ENCODE measurements around the gene RASSF5.

The RASSF5 gene

GRCh38 chr1:206463137-206463536, 44.2 kb upstream of the RASSF5 start:
- Histone ChIP-seq H3K27ac (ENCODE audit: poor library complexity, severe bottlenecking) (no peak overlapping the region), H3K36me3 (ENCODE audit: low read depth) (peaks cover 8% of the 10 kb centered on the region), H3K27me3 (ENCODE audit: insufficient read depth, poor library complexity, severe bottlenecking) (no peaks in the 10 kb centered on the region), H3K4me1 (ENCODE audit: insufficient read depth, poor library complexity, severe bottlenecking) (no peaks in the 10 kb centered on the region), H3K9me3 (ENCODE audit: severe bottlenecking) (no peaks in the 10 kb centered on the region), H3K4me3 (ENCODE audit: severe bottlenecking) (no peak overlapping the region)
- no peak for TF ChIP-seq CTCF (IDR thresholded peaks at IDR 0.05; ENCODE audit: poor library complexity, severe bottlenecking)
- DNase-seq (ENCODE audit: low spot score), result no peak
- ATAC-seq (ENCODE audit: low read depth), result no peak

DNA sequence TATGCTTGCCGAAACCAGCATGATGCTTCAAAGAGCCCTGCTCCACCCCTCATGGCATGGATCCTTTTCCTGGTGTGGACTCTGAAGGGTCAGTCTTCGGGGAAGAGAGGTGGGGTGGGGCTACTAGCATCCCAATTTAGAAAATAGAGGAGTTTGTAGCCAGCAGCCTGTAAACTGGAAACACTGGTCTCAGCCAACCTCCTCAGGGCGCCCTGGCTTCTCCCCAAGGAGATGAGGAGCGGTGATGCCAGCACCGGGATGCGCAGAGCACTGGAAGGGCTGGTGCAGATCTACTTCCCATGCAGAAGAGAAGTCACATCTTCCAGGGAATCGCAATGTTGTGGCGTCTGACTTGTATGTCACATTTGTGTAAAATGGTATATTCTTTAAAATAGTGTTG, 43.4 kb upstream of the RASSF5 start:
- H3K4me3 ChIP-seq (ENCODE audit: severe bottlenecking), result no peak overlapping the region
- H3K9me3 ChIP-seq (ENCODE audit: severe bottlenecking), result no peaks in the 10 kb centered on the region
- H3K27ac ChIP-seq (ENCODE audit: poor library complexity, severe bottlenecking), result no peak overlapping the region
- no peak for TF ChIP-seq CTCF (IDR thresholded peaks at IDR 0.05; ENCODE audit: poor library complexity, severe bottlenecking)
- H3K4me1 ChIP-seq (ENCODE audit: insufficient read depth, poor library complexity, severe bottlenecking), result no peaks in the 10 kb centered on the region
- H3K27me3 ChIP-seq (ENCODE audit: insufficient read depth, poor library complexity, severe bottlenecking), result no peaks in the 10 kb centered on the region
- DNase-seq (ENCODE audit: low spot score) (no peak), ATAC-seq (ENCODE audit: low read depth) (no peak)
- peaks cover 8% of the 10 kb centered on the region for H3K36me3 ChIP-seq (ENCODE audit: low read depth)

- ATAC-seq (ENCODE audit: low read depth) (peak; percentile 28; the same call in 2 of the 3 replicates), DNase-seq (ENCODE audit: low spot score) (no peak)
Observed at GRCh38 chr1:206464456-206464964, 42.8 kb upstream of the RASSF5 start.

GRCh38 chr1:206465951-206466350, 41.4 kb upstream of the RASSF5 start:
- Histone ChIP-seq H3K27ac (ENCODE audit: poor library complexity, severe bottlenecking) (no peak overlapping the region), H3K36me3 (ENCODE audit: low read depth) (peaks cover 8% of the 10 kb centered on the region), H3K27me3 (ENCODE audit: insufficient read depth, poor library complexity, severe bottlenecking) (no peaks in the 10 kb centered on the region), H3K4me3 (ENCODE audit: severe bottlenecking) (no peak overlapping the region), H3K4me1 (ENCODE audit: insufficient read depth, poor library complexity, severe bottlenecking) (peaks cover 11% of the 10 kb centered on the region), H3K9me3 (ENCODE audit: severe bottlenecking) (no peaks in the 10 kb centered on the region)
- TF ChIP-seq CTCF (IDR thresholded peaks at IDR 0.05; ENCODE audit: poor library complexity, severe bottlenecking), result no peak
- ATAC-seq (ENCODE audit: low read depth) (no peak), DNase-seq (ENCODE audit: low spot score) (no peak)

More at GRCh38 chr1:206464456-206464964, 42.8 kb upstream of the RASSF5 start:
- Histone ChIP-seq H3K4me1 (ENCODE audit: insufficient read depth, poor library complexity, severe bottlenecking) (peaks cover 4% of the 10 kb centered on the region), H3K4me3 (ENCODE audit: severe bottlenecking) (no peak overlapping the region), H3K27me3 (ENCODE audit: insufficient read depth, poor library complexity, severe bottlenecking) (no peaks in the 10 kb centered on the region), H3K9me3 (ENCODE audit: severe bottlenecking) (no peaks in the 10 kb centered on the region), H3K27ac (ENCODE audit: poor library complexity, severe bottlenecking) (no peak overlapping the region), H3K36me3 (ENCODE audit: low read depth) (peaks cover 8% of the 10 kb centered on the region)
- TF ChIP-seq CTCF (IDR thresholded peaks at IDR 0.05; ENCODE audit: poor library complexity, severe bottlenecking), result no peak

- H3K36me3 ChIP-seq (ENCODE audit: low read depth), result no peaks in the 10 kb centered on the region; the same call in 1 of the 2 replicates
- H3K27me3 ChIP-seq (ENCODE audit: insufficient read depth, poor library complexity, severe bottlenecking), result no peaks in the 10 kb centered on the region
- H3K4me1 ChIP-seq (ENCODE audit: insufficient read depth, poor library complexity, severe bottlenecking), result peaks cover 11% of the 10 kb centered on the region
- H3K27ac ChIP-seq (ENCODE audit: poor library complexity, severe bottlenecking), result no peak overlapping the region
- TF ChIP-seq CTCF (IDR thresholded peaks at IDR 0.05; ENCODE audit: poor library complexity, severe bottlenecking), result no peak
- ATAC-seq (ENCODE audit: low read depth), result no peak
- DNase-seq (ENCODE audit: low spot score), result no peak
- H3K4me3 ChIP-seq (ENCODE audit: severe bottlenecking), result no peak overlapping the region
- H3K9me3 ChIP-seq (ENCODE audit: severe bottlenecking), result no peaks in the 10 kb centered on the region
Observed at GRCh38 chr1:206466840-206467649, 40.3 kb upstream of the RASSF5 start.
